ENCODE data around the gene HNRNPUL1.

GRCh38 chr19:41307954-41308449 is 43.8 kb downstream of the HNRNPUL1 start:
- no peak for TF ChIP-seq EZH2 (IDR thresholded peaks at IDR 0.05; ENCODE audit: low read length, unreplicated experiment)
- TF ChIP-seq CTCF (conservative IDR thresholded peaks at IDR 0.05; ENCODE audit: low read depth, low read length), result no peak
- TF ChIP-seq EZH2phosphoT487 (IDR thresholded peaks at IDR 0.05; ENCODE audit: borderline replicate concordance, low read length), result no peak
